Colonic mucosa (tissue), 4 donors: Measurements from ENCODE around the gene DMRTC2. TPM values are rescaled to one million over a fixed set of nuclear protein-coding genes. Genes with fewer than 3 reads are reported as not detected.

Experiments
- DNase-seq: peaks from one replicate; pipeline ENCODE4 v3.0.0-alpha.2; 2020
- H3K27ac ChIP-seq: fragments of 200-600 bp; one replicate; pipeline ENCODE4 v1.8.0; 2021
- H3K27me3 ChIP-seq: fragments of 200-600 bp; one replicate; pipeline ENCODE4 v1.8.0; 2021
- H3K36me3 ChIP-seq: fragments of 200-600 bp; one replicate; pipeline ENCODE4 v1.8.0; 2021
- H3K4me1 ChIP-seq: fragments of 200-600 bp; one replicate; pipeline ENCODE4 v1.8.0; 2021; ENCODE audit warnings: mild to moderate bottlenecking
- H3K4me3 ChIP-seq: fragments of 200-600 bp; one replicate; pipeline ENCODE4 v1.8.0; 2021
- H3K9ac ChIP-seq, 2 donors: one replicate each; pipeline ENCODE4 v1.7.0; 2013; ENCODE audit warnings: control low read depth in 2 of 2, low read depth in 2 of 2, low read length in 2 of 2
- H3K9me3 ChIP-seq: fragments of 200-600 bp; one replicate; pipeline ENCODE4 v1.8.0; 2021
- CTCF ChIP-seq: fragments of 200-600 bp; IDR thresholded peaks from one replicate; pipeline ENCODE4 v1.8.0; 2022; ENCODE audit warnings: antibody characterized with exemption, mild to moderate bottlenecking
- intact Hi-C: fragments of 100-400 bp; cut with DNase I; formaldehyde crosslinking; loops from one replicate; pipeline ENCODE4 v1.14.1; 2022
- total RNA-seq, 2 donors: library from RNA; stranded (reverse); fragmentation: NEBNext Ultra II Directional in 1 of 2; extraction: Animal tissue kit (Norgen Biotek cat#: 25700) in 1 of 2; gene quantifications; one replicate each; pipeline ENCODE4 v1.2.1, GENCODE V29; 2021
- donor health status: healthy.
- donor health status: DM: no; HTN: no; CAD: no.
- donor health status: DM: no; HTN: no; CAD: no.

DMRTC2 gene
- total RNA-seq, 2 donors from 2014 or later, result not detected

- TF ChIP-seq CTCF, result no peak
- H3K36me3 ChIP-seq, result no peaks in the 10 kb centered on the region
- no peak overlapping the region for H3K9ac ChIP-seq
- H3K9me3 ChIP-seq, result no peaks in the 10 kb centered on the region
- H3K4me3 ChIP-seq, result no peak overlapping the region
- DNase-seq, result no peak
- H3K4me1 ChIP-seq, result no peaks in the 10 kb centered on the region
- intact Hi-C loops, result no loop called here
- no peaks in the 10 kb centered on the region for H3K27me3 ChIP-seq
- H3K27ac ChIP-seq, result no peak overlapping the region
Observed at GRCh38 chr19:41845051-41845590, 279 bp downstream of the DMRTC2 start.

GRCh38 chr19:41847351-41848105 is 2.7 kb downstream of the DMRTC2 start:
- H3K27ac ChIP-seq, result no peak overlapping the region
- no peak for DNase-seq
- no peaks in the 10 kb centered on the region for H3K9me3 ChIP-seq
- H3K27me3 ChIP-seq, result no peaks in the 10 kb centered on the region
- no peak overlapping the region for H3K9ac ChIP-seq
- intact Hi-C loops, result no loop called here
- TF ChIP-seq CTCF, result no peak
- no peak overlapping the region for H3K4me3 ChIP-seq
- H3K36me3 ChIP-seq, result no peaks in the 10 kb centered on the region
- no peaks in the 10 kb centered on the region for H3K4me1 ChIP-seq

GRCh38 chr19:41848666-41849065 is 3.8 kb downstream of the DMRTC2 start:
- Histone ChIP-seq H3K27ac (no peak overlapping the region), H3K27me3 (peaks cover 5% of the 10 kb centered on the region), H3K9me3 (no peaks in the 10 kb centered on the region), H3K36me3 (no peaks in the 10 kb centered on the region), H3K4me3 (no peak overlapping the region), H3K4me1 (no peaks in the 10 kb centered on the region), H3K9ac (no peak overlapping the region)
- no peak for DNase-seq
- intact Hi-C loops, result no loop called here
- no peak for TF ChIP-seq CTCF

GRCh38 chr19:41849067-41849466 is 4.2 kb downstream of the DMRTC2 start:
- peaks cover 5% of the 10 kb centered on the region for H3K27me3 ChIP-seq
- H3K36me3 ChIP-seq, result no peaks in the 10 kb centered on the region
- no peak overlapping the region for H3K27ac ChIP-seq
- H3K9ac ChIP-seq, result no peak overlapping the region
- no peak overlapping the region for H3K4me3 ChIP-seq
- no peak for TF ChIP-seq CTCF
- H3K4me1 ChIP-seq, result no peaks in the 10 kb centered on the region
- no peak for DNase-seq
- intact Hi-C loops, result no loop called here
- H3K9me3 ChIP-seq, result no peaks in the 10 kb centered on the region

- peaks cover 5% of the 10 kb centered on the region for H3K27me3 ChIP-seq
- no peaks in the 10 kb centered on the region for H3K9me3 ChIP-seq
- no peak overlapping the region for H3K9ac ChIP-seq
- no peaks in the 10 kb centered on the region for H3K4me1 ChIP-seq
- H3K36me3 ChIP-seq, result no peaks in the 10 kb centered on the region
- no peak overlapping the region for H3K4me3 ChIP-seq
- intact Hi-C loops, result no loop called here
- DNase-seq, result no peak
- no peak for TF ChIP-seq CTCF
- no peak overlapping the region for H3K27ac ChIP-seq
Observed at GRCh38 chr19:41850381-41850780, 5.5 kb downstream of the DMRTC2 start.
